GM12865 (cell line): Measurements from ENCODE around the gene FARP1.
"Not testable (repeated sequence)": the region's sequence is repeated elsewhere in the genome, so short reads cannot be mapped to it uniquely, and the experiment has no call there.

Experiments used
- DNase-seq: peaks from one replicate; pipeline ENCODE4 v3.0.0; 2010; ENCODE audit warnings: low read depth
- H3K4me3 ChIP-seq: 2 replicates; pipeline ENCODE4 v1.5.1; 2011; ENCODE audit warnings: mild to moderate bottlenecking, low read depth, low read length, control low read depth
- CTCF ChIP-seq: IDR thresholded peaks from 2 replicates; pipeline ENCODE4 v1.5.1; 2011; ENCODE audit warnings: low read length, control low read depth, low read depth, inconsistent platforms; ENCODE audit not compliant: insufficient read depth; ENCODE audit errors: missing control alignments

FARP1 gene

DNA sequence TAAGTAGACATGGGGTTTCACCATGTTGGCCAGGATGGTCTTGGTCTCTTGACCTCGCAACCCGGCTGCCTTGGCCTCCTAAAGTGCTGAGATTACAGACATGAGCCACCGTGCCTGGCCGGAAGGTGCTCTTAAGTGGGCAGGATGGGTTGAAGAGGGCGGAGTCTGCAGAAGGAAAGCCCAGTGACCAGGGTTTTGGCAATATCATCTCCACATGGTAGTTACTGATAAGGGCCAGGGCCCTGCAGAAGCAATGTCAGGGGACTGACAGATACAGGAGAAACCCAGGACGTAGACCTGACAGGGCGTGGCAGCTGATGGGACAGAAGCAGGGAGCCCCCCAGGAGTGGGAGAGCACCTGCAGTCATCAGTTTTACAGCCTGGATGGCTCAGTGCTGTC lies 79.9 kb downstream of the FARP1 start:
- DNase-seq = no peak
- H3K4me3 ChIP-seq = no peak overlapping the region
- TF ChIP-seq CTCF = no peak

- no peak for DNase-seq
- H3K4me3 ChIP-seq = no peak overlapping the region
- no peak for TF ChIP-seq CTCF
Observed at GRCh38 chr13:98223741-98224140, 80.8 kb downstream of the FARP1 start.

- DNase-seq = no peak
- no peak for TF ChIP-seq CTCF
- H3K4me3 ChIP-seq = no peak overlapping the region
Observed at GRCh38 chr13:98224557-98224956, 81.7 kb downstream of the FARP1 start.

DNA sequence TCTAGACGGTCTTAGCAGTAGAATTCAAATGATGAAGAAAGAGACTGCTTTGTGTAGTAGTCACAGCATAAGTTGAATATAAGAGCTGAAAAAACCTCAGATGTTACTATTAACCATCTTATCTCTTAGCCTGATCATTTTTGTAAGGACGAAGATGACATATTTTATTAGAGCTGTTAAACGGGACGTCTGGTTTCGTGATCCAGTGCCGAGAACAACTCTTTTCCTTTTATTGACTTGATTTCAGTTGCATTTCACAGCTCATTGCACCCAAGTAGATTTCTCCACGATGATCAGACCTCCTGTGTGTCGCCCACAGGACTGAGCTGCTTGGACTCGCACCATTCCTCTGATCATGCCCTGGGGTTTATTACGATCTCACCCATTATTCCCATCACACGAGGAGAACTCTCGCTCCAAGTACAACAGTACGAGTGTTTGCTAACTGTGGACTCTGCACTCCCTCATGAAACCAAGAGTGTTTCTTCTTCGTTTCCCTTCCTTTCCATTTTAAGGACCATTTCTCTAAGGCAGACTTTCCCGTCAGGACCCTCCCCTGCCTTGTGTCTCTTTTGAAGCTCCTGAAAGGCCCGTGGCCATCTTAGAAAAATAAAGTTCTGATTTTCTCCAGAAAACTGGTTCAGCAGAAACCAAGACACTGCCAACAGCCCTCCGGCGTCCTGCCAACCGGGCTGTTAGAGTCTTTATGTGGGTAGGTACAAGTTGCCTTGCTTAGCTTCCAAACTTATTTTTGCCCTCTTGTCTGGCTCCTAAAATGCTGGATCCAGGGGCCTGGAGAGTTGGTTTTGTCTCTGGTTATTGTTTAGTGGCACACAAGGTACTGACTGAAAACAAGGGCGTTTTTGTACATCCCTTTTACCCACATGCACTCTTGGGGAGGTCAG lies 82.4 kb downstream of the FARP1 start:
- no peak for TF ChIP-seq CTCF
- no peak for DNase-seq
- H3K4me3 ChIP-seq = no peak overlapping the region

DNA sequence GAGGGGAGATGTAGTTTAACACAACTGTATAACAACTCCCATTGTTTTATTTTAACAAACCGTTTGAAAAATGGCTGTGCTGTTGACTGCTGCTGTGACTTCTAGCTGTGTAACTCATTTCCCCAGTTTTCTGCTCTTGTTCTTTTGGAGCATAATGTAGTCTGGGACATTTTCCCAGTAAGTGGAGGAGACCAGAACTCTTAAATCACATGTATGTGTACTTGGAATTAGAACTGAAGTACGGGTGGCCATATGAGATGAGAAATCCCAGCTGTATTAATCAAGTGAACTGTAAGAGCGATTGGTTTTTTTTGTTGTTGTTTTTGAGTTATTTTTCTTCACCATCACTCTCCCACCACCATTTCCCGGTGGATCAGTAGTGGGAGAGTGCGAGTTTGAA lies 83.6 kb downstream of the FARP1 start:
- no peak for DNase-seq
- H3K4me3 ChIP-seq = no peak overlapping the region
- no peak for TF ChIP-seq CTCF

DNA sequence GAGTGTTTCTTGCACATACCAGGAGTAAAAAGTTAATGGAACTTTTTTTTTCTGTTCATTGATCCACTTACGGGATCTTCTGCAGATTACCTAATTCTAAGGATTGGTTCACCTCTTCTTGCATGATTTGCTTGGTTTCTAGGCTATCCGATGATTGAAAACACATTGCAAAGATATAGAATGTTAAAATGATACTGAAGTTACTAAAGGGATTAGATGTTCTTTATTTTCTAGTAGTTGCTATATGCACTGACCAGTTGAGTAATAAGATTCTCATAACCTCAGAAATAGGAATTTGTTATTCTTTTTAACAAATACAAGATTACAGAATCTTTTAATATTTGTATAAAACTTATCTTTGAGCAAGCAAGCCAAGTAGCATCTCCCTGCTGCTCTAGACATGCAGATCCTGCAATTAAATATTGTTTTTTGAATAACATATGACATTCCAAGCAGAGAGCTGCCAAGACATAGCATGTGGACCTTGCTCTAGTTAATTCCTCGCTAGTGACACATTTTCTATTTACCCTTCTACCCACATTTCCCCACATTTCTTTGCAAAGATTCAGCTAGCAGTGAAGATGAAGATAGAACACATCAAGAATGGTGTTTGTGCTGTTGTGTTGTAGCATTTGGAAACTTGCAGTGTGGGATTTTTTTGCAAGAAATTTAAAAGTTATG lies 85.9 kb downstream of the FARP1 start:
- no peak for TF ChIP-seq CTCF
- DNase-seq = no peak
- H3K4me3 ChIP-seq = no peak overlapping the region

DNA sequence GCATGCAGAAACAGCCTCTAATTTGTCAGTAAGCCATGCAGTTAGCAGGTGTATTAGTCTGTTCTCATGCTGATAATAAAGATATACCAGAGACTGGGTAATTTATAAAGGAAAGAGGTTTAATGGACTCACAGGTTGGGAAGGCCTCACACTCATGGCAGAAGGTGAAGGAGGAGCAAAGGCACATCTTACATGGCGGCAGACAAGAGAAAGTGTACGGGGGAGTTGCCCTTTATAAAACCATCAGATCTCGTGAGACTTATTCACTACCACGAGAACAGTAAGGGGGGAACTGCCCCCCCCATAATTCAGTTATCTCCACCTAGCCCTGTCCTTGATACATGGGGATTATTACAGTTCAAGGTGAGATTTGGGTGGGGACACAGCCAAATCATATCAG lies 87.9 kb downstream of the FARP1 start:
- not testable (repeated sequence) for DNase-seq, H3K4me3 ChIP-seq
